Measurements from ENCODE around the gene SLC9C2.
"Not testable (repeated sequence)": the region's sequence is repeated elsewhere in the genome, so short reads cannot be mapped to it uniquely, and the experiment has no call there.

Gene SLC9C2

DNA sequence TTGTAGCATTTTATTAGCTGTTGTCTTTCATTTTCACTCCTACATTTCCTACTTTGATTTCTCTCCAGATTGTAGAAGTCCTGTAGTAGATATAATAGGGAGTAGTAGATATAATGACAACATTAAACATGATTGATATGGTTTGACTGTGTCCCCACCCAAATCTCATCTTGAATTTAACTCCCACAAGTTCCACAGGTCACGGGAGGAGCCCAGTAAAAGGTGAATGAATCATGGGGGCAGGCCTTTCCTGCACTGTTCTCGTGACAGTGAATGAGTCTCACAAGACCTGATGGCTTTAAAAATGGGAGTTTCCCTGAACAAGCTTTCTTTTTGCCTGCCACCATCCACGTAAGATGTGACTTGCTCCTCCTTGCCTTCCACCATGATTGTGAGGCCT is 133.2 kb downstream of the SLC9C2 start:
- H3K4me3 ChIP-seq (ENCODE audit: low read length): no peak overlapping the region
- no peak for TF ChIP-seq CTCF (conservative IDR thresholded peaks at IDR 0.05; ENCODE audit: low read depth, low read length)
- no peak for DNase-seq (ENCODE audit: low read depth)

DNA sequence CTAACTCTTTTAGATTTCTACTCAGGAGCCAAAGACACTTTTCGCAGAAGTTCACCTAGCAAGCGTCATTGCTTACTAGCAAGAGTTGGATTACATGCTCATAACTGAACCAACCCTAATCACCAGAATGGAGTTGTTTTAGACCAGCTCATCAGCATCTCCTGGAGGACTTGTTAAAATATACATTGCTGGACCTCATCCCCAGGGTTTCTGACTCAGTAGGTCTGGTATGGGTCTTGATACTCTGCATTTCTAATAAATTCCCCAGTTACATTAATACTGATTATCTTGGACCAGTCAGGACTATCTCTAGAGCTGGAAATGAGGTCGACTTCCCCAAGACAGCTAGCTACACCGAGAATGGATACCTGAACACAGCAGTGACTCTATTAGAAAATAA is 135.4 kb downstream of the SLC9C2 start:
- no peak for TF ChIP-seq CTCF (conservative IDR thresholded peaks at IDR 0.05; ENCODE audit: low read depth, low read length)

GRCh38 chr1:173464185-173464584 is 138.7 kb downstream of the SLC9C2 start:
- not testable (repeated sequence) for H3K4me3 ChIP-seq (ENCODE audit: low read length); DNase-seq (ENCODE audit: low read depth)

More for the DNA sequence above, 135.4 kb downstream of the SLC9C2 start:
- DNase-seq (ENCODE audit: low read depth): no peak
- H3K4me3 ChIP-seq (ENCODE audit: low read length): no peak overlapping the region

DNA sequence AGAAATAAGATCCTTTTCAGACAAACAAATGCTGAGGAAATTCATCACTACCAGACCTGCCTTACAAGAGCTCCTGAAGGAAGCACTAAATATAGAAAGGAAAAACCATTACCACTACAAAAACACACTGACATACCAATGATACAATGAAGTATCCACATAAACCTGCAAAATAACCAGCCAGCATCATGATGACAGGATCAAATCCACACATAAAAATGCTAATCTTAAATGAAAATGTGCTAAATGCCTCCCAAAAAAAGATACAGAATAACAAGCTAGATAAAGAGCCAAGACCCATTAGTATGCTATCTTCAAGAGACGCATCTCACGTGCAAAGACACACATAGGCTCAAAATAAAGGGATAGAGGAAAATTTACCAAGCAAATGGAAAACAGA is 140.2 kb downstream of the SLC9C2 start:
- DNase-seq (ENCODE audit: low read depth): not testable (repeated sequence)

GRCh38 chr1:173459885-173460284 is 143.0 kb downstream of the SLC9C2 start:
- DNase-seq (ENCODE audit: low read depth): no peak

More for the DNA sequence above, 140.2 kb downstream of the SLC9C2 start:
- not testable (repeated sequence) for H3K4me3 ChIP-seq (ENCODE audit: low read length)

GRCh38 chr1:173454966-173455524 is 147.8 kb downstream of the SLC9C2 start:
- no peak for TF ChIP-seq CTCF (conservative IDR thresholded peaks at IDR 0.05; ENCODE audit: low read depth, low read length)
- no peak overlapping the region for H3K4me3 ChIP-seq (ENCODE audit: low read length)
- DNase-seq (ENCODE audit: low read depth): no peak

More at GRCh38 chr1:173459885-173460284, 143.0 kb downstream of the SLC9C2 start:
- TF ChIP-seq CTCF (conservative IDR thresholded peaks at IDR 0.05; ENCODE audit: low read depth, low read length): no peak
- no peak overlapping the region for H3K4me3 ChIP-seq (ENCODE audit: low read length)

GRCh38 chr1:173453982-173454381 is 148.9 kb downstream of the SLC9C2 start:
- TF ChIP-seq CTCF (conservative IDR thresholded peaks at IDR 0.05; ENCODE audit: low read depth, low read length): no peak
- DNase-seq (ENCODE audit: low read depth): no peak
- no peak overlapping the region for H3K4me3 ChIP-seq (ENCODE audit: low read length)

GRCh38 chr1:173451981-173452380 is 150.9 kb downstream of the SLC9C2 start:
- H3K4me3 ChIP-seq (ENCODE audit: low read length): no peak overlapping the region
- no peak for TF ChIP-seq CTCF (conservative IDR thresholded peaks at IDR 0.05; ENCODE audit: low read depth, low read length)
- no peak for DNase-seq (ENCODE audit: low read depth)
